ENCODE data around the gene KIAA1549.

DNA sequence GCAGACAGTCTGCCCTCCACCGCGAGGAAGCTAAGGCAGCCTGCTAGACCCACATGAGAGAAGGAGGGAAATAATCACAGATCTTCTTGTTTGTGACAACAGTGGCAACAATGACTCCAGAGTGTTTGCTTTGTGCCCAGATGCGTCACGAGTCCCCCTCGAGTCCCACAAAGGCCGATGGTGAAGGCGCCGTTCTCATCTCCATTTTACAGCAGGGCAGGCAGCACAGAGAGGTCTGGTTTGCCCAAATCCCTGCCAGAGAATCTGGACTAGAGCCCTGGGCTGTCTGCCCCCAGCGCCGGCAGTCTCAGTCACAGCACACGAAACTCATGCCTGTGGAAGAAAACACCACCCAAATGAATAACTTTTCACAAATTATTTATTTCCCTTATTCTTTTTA, 38.1 kb downstream of the KIAA1549 start:
- TF ChIP-seq, protein P1, sequence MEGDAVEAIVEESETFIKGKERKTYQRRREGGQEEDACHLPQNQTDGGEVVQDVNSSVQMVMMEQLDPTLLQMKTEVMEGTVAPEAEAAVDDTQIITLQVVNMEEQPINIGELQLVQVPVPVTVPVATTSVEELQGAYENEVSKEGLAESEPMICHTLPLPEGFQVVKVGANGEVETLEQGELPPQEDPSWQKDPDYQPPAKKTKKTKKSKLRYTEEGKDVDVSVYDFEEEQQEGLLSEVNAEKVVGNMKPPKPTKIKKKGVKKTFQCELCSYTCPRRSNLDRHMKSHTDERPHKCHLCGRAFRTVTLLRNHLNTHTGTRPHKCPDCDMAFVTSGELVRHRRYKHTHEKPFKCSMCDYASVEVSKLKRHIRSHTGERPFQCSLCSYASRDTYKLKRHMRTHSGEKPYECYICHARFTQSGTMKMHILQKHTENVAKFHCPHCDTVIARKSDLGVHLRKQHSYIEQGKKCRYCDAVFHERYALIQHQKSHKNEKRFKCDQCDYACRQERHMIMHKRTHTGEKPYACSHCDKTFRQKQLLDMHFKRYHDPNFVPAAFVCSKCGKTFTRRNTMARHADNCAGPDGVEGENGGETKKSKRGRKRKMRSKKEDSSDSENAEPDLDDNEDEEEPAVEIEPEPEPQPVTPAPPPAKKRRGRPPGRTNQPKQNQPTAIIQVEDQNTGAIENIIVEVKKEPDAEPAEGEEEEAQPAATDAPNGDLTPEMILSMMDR (IDR thresholded peaks at IDR 0.05), result no peak
- TF ChIP-seq, protein P2, sequence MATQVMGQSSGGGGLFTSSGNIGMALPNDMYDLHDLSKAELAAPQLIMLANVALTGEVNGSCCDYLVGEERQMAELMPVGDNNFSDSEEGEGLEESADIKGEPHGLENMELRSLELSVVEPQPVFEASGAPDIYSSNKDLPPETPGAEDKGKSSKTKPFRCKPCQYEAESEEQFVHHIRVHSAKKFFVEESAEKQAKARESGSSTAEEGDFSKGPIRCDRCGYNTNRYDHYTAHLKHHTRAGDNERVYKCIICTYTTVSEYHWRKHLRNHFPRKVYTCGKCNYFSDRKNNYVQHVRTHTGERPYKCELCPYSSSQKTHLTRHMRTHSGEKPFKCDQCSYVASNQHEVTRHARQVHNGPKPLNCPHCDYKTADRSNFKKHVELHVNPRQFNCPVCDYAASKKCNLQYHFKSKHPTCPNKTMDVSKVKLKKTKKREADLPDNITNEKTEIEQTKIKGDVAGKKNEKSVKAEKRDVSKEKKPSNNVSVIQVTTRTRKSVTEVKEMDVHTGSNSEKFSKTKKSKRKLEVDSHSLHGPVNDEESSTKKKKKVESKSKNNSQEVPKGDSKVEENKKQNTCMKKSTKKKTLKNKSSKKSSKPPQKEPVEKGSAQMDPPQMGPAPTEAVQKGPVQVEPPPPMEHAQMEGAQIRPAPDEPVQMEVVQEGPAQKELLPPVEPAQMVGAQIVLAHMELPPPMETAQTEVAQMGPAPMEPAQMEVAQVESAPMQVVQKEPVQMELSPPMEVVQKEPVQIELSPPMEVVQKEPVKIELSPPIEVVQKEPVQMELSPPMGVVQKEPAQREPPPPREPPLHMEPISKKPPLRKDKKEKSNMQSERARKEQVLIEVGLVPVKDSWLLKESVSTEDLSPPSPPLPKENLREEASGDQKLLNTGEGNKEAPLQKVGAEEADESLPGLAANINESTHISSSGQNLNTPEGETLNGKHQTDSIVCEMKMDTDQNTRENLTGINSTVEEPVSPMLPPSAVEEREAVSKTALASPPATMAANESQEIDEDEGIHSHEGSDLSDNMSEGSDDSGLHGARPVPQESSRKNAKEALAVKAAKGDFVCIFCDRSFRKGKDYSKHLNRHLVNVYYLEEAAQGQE (IDR thresholded peaks at IDR 0.05; ENCODE audit: insufficient read depth in 1 of 2, low read depth in 2 of 2, low read length in 1 of 2), result no peak
- TF ChIP-seq POLR2AphosphoS5 (IDR thresholded peaks at IDR 0.05; ENCODE audit: low read depth, low read length) (no peak), SIN3A (IDR thresholded peaks at IDR 0.05; ENCODE audit: borderline replicate concordance, insufficient read depth, low read depth, low read length) (no peak)
